ENCODE measurements around the gene DTD2.

The DTD2 gene

GRCh38 chr14:31403707-31404106 lies 53.6 kb downstream of the DTD2 start:
- no peak for DNase-seq

GRCh38 chr14:31402764-31403439 lies 54.4 kb downstream of the DTD2 start:
- no peak for DNase-seq

GRCh38 chr14:31401369-31401932 lies 55.9 kb downstream of the DTD2 start:
- DNase-seq, result no peak

GRCh38 chr14:31400031-31400638 lies 57.2 kb downstream of the DTD2 start:
- DNase-seq, result no peak

Data from activated CD4-positive, CD25-positive, alpha-beta regulatory T cell (primary cell).